ENCODE measurements around the gene RPTOR.

The RPTOR gene

DNA sequence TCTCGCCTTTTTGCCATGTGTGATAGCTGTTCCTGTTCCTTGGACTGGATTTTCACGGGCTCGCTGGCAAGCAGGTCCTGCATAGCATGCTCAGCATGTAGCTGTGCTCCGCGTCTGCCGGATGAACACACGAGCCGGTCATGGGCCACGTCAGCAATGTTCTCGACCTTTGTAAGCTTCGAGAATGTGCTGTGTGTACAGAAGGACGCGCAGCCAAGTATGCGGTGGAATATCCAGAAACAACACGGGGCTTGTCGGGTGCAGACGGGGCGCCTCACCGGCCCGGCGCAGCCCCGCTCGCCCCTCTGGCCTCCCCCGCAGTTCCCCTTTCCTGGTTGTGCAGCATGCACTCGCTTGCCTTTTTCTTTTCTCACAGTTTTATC, 42.2 kb downstream of the RPTOR start:
- DNase-seq (ENCODE audit: low spot score), result no peak

DNA sequence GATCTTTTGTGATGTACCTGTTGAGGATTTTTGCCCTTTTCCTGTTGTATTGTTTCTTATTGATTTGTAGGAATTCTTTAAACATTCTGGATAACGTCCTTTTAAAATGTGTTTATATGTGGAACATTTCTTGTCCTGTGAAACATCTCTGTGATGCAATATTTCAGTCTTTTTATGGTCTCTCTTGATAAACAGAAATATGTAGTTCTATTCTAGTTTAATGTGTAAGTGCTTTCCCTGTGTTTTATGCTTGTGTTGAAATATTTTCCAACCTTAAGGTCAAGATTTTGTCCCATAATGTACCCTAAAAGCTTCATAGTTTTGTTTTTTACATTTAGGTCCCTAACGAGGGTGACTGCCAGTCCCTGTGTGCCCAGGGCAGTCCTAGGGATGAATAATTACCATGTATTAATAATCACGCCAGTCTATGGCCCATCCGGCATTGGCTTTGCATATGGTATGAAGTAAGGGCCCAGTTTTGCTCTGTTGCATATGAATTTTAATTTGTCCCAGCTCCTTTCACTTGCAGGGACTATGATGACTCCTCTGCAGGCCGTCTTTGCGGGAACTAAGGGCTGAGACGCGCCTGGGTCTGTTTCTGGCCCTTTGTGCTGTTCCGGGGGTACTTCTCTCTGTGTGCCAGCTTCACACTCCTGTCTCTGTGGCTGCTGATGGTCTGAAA, 44.2 kb downstream of the RPTOR start:
- no peak for DNase-seq (ENCODE audit: low spot score)

DNA sequence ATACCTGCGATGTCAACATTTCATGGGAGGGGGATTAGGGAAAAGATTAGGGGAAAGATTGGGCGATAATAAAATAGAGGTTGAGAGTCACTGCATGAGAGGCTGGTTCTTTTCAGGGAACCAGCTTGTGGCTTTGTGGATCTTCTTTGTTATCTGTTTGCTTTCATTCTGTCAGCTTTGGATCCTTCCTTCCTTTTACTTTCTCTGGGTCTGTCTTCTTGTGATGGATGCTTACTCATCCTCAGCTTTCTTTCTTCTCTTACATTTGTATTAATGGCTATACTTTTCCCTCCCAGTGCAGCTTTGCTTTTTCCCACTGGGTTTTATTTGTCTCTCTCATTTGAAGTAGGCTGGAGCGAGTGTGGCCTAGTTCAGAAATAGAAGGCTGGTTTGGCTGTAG, 47.1 kb downstream of the RPTOR start:
- DNase-seq (ENCODE audit: low spot score), result no peak

GRCh38 chr17:80592243-80592642, 47.6 kb downstream of the RPTOR start:
- no peak for DNase-seq (ENCODE audit: low spot score)

DNA sequence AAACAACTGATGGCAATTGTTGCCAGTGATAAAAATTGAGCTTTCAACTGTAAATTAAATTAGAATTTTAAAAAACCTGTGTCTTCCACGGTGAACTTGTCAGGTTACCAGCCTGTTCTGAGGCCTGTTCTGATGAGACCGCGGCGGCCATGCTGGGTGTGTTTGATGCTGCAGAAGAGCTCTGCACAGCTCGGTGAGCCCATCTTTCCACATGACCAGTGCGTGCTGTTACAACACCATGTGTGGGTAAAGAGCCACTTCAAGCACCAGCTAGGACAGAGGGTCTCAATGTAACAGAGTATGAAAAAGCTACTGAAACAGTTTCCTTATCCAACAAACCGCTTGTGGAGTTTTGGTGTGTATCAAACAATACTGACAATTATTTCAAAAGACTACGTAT, 48.5 kb downstream of the RPTOR start:
- no peak for DNase-seq (ENCODE audit: low spot score)

- DNase-seq (ENCODE audit: low spot score), result no peak
Measured at GRCh38 chr17:80594431-80595269, 50.0 kb downstream of the RPTOR start.

- DNase-seq (ENCODE audit: low spot score), result no peak
Measured at GRCh38 chr17:80596760-80597608, 52.3 kb downstream of the RPTOR start.

DNA sequence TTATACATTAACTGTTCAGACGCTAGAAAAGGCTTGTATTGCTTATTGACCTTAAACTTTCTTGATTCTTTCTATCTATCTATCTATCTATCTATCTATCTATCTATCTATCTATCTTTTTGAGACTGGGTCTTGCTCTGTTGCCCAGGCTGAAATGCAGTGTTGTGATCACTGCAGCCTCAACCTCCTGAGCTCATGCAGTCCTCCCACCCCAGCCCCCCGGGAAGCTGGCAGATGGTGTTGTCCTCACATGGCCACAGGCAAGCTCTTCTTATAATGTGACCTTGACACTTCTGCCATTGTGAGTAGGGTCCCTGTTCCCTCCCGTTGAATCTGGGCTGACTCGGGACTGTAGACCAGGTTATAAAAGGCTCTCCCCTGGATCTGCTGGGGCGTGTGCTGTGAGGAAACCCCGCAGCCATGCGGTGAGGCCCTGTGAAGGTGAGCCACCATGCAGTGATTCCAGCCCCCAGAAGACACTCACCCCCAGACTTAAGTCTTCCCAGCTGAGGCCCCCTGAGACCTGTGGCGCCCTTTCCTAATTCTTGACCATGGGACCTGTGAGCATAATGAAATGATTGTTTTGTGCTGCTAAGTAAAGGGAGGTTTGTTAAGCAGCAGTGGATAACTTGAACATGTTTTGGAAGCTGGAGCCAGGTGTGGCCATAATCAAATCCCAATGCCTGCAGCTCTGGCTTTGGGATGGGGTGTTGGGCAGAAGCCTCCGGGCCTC, 54.3 kb downstream of the RPTOR start:
- DNase-seq (ENCODE audit: low spot score), result no peak

GRCh38 chr17:80599546-80600305, 55.1 kb downstream of the RPTOR start:
- no peak for DNase-seq (ENCODE audit: low spot score)

DNA sequence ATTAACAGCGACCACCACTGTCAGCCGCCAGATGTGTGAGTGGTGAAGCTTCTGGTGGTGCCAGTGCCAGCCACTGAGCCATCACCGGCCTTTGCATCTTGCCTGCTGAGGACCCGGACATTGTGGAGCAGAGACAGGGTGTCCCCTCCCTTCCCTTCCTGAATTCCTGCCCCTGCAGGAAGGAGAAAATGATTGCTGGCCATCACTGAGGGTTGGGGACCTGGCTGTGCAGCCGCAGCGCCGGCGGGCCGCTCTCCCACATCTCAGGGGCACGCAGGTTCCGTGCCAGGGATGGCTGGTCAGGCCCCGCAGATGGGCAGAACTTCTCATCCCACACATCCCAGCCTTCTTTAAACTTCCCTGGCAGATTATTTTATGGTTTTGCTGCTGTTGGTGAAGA, 56.5 kb downstream of the RPTOR start:
- DNase-seq (ENCODE audit: low spot score), result no peak

- DNase-seq (ENCODE audit: low spot score), result peak; percentile 25
Measured at GRCh38 chr17:80603396-80603795, 58.8 kb downstream of the RPTOR start.

GRCh38 chr17:80604009-80604669, 59.5 kb downstream of the RPTOR start:
- no peak for DNase-seq (ENCODE audit: low spot score)

- no peak for DNase-seq (ENCODE audit: low spot score)
Measured at GRCh38 chr17:80604670-80605010, 60.0 kb downstream of the RPTOR start.

GRCh38 chr17:80605326-80606066, 60.9 kb downstream of the RPTOR start:
- DNase-seq (ENCODE audit: low spot score), result no peak

DNA sequence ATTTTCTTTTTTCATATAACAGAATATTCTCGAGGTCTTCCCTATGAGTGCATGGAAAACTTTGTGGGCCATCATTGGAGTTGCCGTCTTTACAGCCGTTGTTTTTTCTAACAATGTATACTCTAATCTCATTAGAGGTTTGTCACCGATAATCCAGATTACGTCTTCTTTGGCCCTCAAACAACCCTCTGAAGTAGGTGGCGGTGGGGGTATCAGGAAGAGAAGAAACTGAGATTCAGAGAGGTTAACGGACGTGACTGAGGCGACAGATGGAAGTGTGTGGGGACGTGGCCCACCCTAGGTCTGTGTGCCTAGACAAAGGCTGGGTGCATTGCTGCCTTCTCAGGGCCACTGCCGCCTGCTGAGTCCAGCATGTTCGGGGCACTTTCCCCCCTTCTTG, 63.7 kb downstream of the RPTOR start:
- DNase-seq (ENCODE audit: low spot score), result no peak

GRCh38 chr17:80609757-80610156, 65.1 kb downstream of the RPTOR start:
- DNase-seq (ENCODE audit: low spot score), result no peak

- DNase-seq (ENCODE audit: low spot score), result no peak
Measured at GRCh38 chr17:80611816-80612215, 67.2 kb downstream of the RPTOR start.

DNA sequence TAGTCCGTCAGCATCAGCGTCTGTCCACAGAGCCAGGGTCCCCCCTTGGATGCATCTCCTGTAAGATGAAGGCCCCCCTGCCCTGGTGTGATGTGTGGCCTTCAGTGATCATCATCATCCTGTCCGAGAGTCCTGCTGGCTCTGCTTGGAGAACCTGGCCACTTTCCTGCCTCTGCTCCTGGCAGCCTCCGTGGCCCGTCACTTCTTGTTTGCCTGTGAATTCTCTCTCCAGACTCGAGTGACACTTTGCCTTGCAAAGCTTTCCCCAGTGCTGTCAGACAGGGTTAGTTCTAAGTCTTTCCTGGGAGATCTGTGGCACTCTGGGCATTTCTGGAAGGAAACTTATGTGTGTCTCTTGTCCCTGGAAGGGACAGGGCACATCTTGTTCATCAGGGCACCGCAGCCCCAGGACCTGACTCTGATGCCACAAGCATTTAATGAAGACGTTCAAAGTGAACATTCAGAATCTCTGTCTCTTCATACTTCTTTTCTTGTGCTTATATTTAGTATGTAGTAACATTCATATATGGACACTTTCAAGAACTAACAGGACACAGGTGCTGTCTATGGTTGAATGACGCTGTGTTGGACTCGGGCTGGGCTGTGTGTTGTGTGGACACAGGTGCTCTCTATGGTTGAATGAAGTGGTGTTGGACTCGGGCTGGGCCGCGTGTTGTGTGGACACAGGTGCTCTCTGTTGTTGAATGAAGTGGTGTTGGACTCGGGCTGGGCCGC, 68.5 kb downstream of the RPTOR start:
- DNase-seq (ENCODE audit: low spot score), result no peak

- no peak for DNase-seq (ENCODE audit: low spot score)
Measured at GRCh38 chr17:80613732-80614071, 69.1 kb downstream of the RPTOR start.

Data from SK-N-DZ (cell line).